NCI-H2196 treated with DMSO at 0.1 percent for 48 hours (cell line): Measurements from ENCODE around the gene RASD1.
"Not testable (repeated sequence)": the region's sequence is repeated elsewhere in the genome, so short reads cannot be mapped to it uniquely, and the experiment has no call there.

Experiments
- DNase-seq: peaks from one replicate; lab custom pipeline; 2025; ENCODE audit not compliant: unreplicated experiment; lab: John Stamatoyannopoulos, UW

Gene RASD1

GRCh38 chr17:17497845-17498520 is 1.8 kb upstream of the RASD1 start:
- DNase-seq = no peak

GRCh38 chr17:17497065-17497844 is 1.1 kb upstream of the RASD1 start:
- DNase-seq = no peak

- DNase-seq = no peak
Measured at GRCh38 chr17:17495536-17496188, 533 bp downstream of the RASD1 start.

GRCh38 chr17:17494870-17495535 is 1.2 kb downstream of the RASD1 start:
- DNase-seq = no peak

- DNase-seq = no peak
Measured at GRCh38 chr17:17494499-17494869, 1.7 kb downstream of the RASD1 start.

- no peak for DNase-seq
Measured at GRCh38 chr17:17493986-17494466, 2.2 kb downstream of the RASD1 start.

GRCh38 chr17:17493249-17493985 is 2.8 kb downstream of the RASD1 start:
- no peak for DNase-seq

GRCh38 chr17:17492571-17492970 is 3.6 kb downstream of the RASD1 start:
- no peak for DNase-seq

- DNase-seq = no peak
Measured at GRCh38 chr17:17492085-17492484, 4.1 kb downstream of the RASD1 start.

- no peak for DNase-seq
Measured at GRCh38 chr17:17491546-17491988, 4.6 kb downstream of the RASD1 start.

GRCh38 chr17:17491031-17491471 is 5.1 kb downstream of the RASD1 start:
- DNase-seq = no peak

GRCh38 chr17:17487998-17488397 is 8.2 kb downstream of the RASD1 start:
- DNase-seq = no peak

GRCh38 chr17:17486416-17486815 is 9.8 kb downstream of the RASD1 start:
- not testable (repeated sequence) for DNase-seq

GRCh38 chr17:17485420-17485819 is 10.8 kb downstream of the RASD1 start:
- DNase-seq = no peak

- DNase-seq = no peak
Measured at GRCh38 chr17:17484451-17484899, 11.7 kb downstream of the RASD1 start.

- no peak for DNase-seq
Measured at GRCh38 chr17:17481860-17482259, 14.3 kb downstream of the RASD1 start.

GRCh38 chr17:17480593-17481148 is 15.5 kb downstream of the RASD1 start:
- no peak for DNase-seq

GRCh38 chr17:17479209-17479608 is 17.0 kb downstream of the RASD1 start:
- no peak for DNase-seq

- peak; percentile 39 for DNase-seq
Measured at GRCh38 chr17:17476865-17477467, 19.2 kb downstream of the RASD1 start, which contains the start of gene MED9. Gene MED9 (plus strand): TSS chr17:17477000. CDS start chr17:17477042, 42 bp downstream.

GRCh38 chr17:17474341-17474740 is 21.9 kb downstream of the RASD1 start:
- DNase-seq = no peak
